Measurements from ENCODE around the gene NECAB2.

DNA sequence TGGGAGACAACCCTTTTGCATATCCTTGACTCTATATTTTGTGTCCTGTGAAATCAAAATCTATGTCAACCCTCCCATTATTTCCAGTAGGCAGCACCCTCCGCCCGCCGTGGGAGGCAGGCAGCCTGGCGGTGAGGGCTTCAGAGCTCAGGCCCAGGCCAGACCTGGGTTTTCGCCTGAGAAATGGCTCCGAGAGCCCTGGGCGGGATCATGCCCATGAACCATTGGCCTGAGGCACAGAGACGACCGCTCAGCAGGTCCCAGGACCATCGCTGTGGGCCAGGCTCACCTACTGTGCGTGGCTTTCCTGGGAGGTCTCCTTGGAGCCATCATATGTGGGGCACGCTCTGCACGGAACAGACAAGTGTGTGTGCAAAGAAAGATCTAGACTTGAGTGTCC, 80.8 kb downstream of the NECAB2 start:
- TF ChIP-seq, protein P1, sequence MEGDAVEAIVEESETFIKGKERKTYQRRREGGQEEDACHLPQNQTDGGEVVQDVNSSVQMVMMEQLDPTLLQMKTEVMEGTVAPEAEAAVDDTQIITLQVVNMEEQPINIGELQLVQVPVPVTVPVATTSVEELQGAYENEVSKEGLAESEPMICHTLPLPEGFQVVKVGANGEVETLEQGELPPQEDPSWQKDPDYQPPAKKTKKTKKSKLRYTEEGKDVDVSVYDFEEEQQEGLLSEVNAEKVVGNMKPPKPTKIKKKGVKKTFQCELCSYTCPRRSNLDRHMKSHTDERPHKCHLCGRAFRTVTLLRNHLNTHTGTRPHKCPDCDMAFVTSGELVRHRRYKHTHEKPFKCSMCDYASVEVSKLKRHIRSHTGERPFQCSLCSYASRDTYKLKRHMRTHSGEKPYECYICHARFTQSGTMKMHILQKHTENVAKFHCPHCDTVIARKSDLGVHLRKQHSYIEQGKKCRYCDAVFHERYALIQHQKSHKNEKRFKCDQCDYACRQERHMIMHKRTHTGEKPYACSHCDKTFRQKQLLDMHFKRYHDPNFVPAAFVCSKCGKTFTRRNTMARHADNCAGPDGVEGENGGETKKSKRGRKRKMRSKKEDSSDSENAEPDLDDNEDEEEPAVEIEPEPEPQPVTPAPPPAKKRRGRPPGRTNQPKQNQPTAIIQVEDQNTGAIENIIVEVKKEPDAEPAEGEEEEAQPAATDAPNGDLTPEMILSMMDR (IDR thresholded peaks at IDR 0.05), result no peak
- no peak for TF ChIP-seq POLR2A (IDR thresholded peaks at IDR 0.05)
- no peak for TF ChIP-seq EP300 (IDR thresholded peaks at IDR 0.05)
